CD4-positive, alpha-beta T cell treated with Interleukin-15 for 1 hour (primary cell): ENCODE measurements around the gene NYAP2.

Experiments
- DNase-seq: peaks from one replicate; pipeline ENCODE4 v3.0.0-alpha.2; 2020

NYAP2 gene

GRCh38 chr2:225640550-225640949, 241.0 kb downstream of the NYAP2 start:
- DNase-seq, result no peak

DNA sequence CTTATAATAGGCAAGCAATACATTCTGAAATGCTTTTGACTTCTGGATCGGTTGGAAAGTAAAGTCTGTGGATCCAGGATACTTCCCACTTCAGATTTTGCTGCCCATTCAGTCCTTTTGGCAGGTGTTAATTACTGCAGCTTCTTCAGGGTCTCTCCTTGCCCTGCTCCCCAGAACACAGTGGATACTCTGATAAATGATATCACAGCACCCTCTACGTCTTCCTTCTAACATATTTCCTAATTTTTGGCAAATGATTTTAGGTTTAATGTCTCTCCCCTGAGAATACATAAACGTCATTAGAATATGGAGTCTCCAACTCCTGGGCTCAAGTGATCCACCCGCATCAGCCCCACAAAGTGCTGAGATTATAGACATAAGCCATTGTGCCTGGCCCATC, 249.8 kb downstream of the NYAP2 start:
- no peak for DNase-seq

GRCh38 chr2:225650041-225650440, 250.5 kb downstream of the NYAP2 start:
- no peak for DNase-seq

GRCh38 chr2:225660262-225661131, 261.0 kb downstream of the NYAP2 start:
- peak; percentile 39 for DNase-seq

GRCh38 chr2:225662101-225662500, 262.6 kb downstream of the NYAP2 start:
- no peak for DNase-seq

DNA sequence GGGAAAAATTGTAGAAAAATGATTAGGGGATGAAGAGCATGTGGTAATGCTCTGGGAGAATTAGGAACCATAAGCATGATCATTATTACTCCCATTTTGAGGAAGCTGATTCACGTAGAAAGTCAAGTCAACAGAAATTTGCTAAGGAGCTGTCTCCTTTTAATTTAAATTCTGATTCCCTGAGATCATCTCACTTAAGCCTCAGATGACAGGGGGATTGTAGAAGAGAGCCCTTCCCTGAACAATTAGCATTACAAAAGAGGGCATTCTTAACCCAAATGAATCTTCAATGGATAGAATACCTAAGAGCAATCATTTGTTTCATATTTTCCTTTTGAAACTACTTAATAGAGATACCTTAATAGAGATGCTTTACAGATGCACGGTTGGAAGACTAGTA, 267.9 kb downstream of the NYAP2 start:
- DNase-seq, result no peak

DNA sequence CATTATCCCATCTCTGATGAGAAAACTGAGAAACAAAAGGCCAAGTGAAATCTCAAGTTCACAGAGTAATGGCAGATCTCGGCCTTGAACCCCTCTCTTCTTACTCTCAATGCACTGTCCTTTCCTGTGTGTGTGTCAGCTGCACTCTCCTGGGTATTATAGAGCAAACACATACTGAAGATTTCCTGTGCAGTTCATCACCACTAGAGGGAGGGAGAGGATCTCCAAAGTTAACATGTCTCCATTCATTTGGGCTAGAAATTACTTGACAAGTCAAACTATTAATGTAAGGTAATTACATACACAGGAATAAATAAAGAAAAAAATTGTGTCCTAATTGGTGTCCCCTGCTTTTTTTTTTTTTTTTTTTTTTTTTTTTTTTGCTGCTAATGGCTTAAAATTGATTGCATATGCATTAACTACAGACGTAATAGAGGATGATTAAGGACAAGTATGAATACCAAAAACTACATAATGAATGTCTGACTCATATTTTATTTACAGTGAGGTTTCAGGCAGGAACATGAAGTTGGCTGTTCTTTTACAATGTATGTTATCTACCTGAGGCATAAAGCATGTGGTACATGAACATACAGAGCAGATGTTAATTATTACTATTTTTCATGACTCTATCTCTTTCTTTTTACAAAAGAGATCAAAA, 269.2 kb downstream of the NYAP2 start:
- no peak for DNase-seq

GRCh38 chr2:225670111-225670974, 270.8 kb downstream of the NYAP2 start:
- DNase-seq, result no peak

DNA sequence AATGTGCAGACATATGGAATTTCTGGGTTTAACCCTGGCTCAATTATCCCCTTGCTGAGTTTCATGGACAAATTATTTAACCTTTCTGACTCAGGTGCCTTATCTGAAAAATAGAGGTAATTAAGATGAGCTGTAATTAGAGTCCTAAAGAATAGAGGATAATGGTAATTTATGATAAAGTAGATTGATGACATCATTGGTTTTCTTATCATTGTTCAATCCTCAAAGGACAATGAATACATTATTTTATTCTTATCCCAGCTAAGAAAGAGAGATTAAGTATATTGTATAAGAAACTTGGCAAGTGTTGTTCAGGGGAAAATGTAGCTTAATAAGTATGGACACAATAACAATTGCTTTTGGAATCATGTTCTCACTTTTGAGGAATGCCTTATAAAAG, 279.3 kb downstream of the NYAP2 start:
- no peak for DNase-seq

GRCh38 chr2:225683258-225683657, 283.7 kb downstream of the NYAP2 start:
- DNase-seq, result no peak

DNA sequence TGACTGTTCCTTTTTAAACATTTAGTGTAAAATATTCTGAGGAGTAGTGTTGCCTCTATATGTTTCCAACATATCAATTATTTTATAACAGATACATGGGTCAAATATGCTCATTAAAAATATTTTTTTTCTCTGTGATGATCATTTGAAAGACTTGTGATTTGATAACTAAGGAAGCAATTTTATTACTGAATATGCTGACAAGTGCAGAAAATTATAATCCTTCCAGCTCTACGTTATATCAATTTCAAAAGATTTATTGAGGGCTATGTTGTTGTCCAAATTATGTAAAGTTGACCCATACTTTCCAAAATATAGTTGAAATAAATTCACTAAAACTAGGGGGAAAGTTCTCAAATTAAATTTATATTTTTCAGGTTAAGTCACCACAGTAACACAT, 290.6 kb downstream of the NYAP2 start:
- no peak for DNase-seq

DNA sequence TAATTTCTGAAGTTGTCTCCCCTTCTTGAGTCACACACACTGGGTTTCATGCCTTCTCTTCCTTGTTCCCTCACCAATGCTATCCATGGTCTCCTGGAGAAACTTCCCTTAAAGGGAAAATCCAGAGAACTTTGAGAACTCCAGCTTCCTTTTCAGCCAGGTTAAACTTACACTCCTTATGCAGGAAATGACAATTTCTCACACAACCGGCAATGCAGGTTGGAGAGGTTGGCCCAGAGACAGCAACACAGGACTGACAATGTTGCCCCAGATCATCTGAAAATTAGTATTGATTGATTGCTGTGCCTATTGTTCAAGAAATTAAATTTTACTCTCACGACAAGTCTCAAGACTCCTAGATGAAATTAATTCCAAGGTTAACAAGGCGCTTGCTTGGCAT, 292.2 kb downstream of the NYAP2 start:
- no peak for DNase-seq

- no peak for DNase-seq
These were observed 293.7 kb downstream of the NYAP2 start for GRCh38 chr2:225693259-225693658.

DNA sequence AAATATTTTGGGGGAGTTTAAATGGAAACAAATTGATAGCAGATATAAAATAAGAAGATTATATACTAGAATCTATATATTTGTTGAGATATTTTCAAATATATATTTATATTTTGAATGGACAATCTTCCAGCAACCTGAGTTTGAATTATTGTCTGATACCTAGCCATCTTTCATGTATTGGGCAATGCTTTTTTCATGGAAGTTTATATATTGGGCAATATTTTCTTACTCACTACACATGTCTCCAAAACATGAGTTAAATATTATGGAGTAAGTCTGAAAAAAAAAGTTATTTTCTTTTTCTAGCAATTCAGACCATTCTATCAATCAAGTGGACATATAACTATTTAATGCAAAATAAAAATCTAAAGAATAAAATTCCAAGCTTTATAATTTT, 295.2 kb downstream of the NYAP2 start:
- DNase-seq, result no peak

DNA sequence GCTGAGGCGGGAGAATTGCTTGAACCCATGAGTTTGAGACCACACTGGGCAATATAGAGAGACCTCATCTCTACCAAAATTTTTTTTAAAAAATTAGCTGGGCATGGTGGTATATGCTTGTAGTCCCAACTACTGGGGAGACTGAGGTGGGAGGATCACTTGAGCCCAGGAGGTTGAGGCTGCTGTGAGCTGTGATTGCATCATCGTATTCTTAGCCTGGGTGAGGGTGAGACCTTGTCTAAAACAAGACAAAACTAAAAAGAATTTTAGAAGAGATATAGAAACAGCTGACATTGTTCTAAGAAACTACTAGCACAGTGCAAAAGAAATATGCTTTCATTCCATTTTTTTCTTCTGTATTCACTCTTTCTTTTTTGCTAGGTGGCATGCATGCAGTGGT, 298.4 kb downstream of the NYAP2 start:
- no peak for DNase-seq
